ENCODE data around the gene SORCS3.

The SORCS3 gene

GRCh38 chr10:104780946-104781595 lies 140.0 kb downstream of the SORCS3 start:
- DNase-seq = no peak

GRCh38 chr10:104784452-104784851 lies 143.4 kb downstream of the SORCS3 start:
- no peak for DNase-seq

- no peak for DNase-seq
These were observed 150.4 kb downstream of the SORCS3 start for GRCh38 chr10:104791471-104791870.

GRCh38 chr10:104795411-104795810 lies 154.3 kb downstream of the SORCS3 start:
- DNase-seq = no peak

GRCh38 chr10:104796823-104797222 lies 155.7 kb downstream of the SORCS3 start:
- DNase-seq = no peak

GRCh38 chr10:104802941-104803340 lies 161.9 kb downstream of the SORCS3 start:
- DNase-seq = no peak

GRCh38 chr10:104804880-104805279 lies 163.8 kb downstream of the SORCS3 start:
- DNase-seq = no peak

GRCh38 chr10:104806801-104807200 lies 165.7 kb downstream of the SORCS3 start:
- no peak for DNase-seq

GRCh38 chr10:104807581-104808310 lies 166.7 kb downstream of the SORCS3 start:
- no peak for DNase-seq

GRCh38 chr10:104809288-104810090 lies 168.4 kb downstream of the SORCS3 start:
- no peak for DNase-seq

- DNase-seq = no peak
These were observed 170.1 kb downstream of the SORCS3 start for GRCh38 chr10:104811166-104811565.

GRCh38 chr10:104816501-104816900 lies 175.4 kb downstream of the SORCS3 start:
- DNase-seq = no peak

- DNase-seq = no peak
These were observed 178.6 kb downstream of the SORCS3 start for GRCh38 chr10:104819731-104820130.

GRCh38 chr10:104822088-104822487 lies 181.0 kb downstream of the SORCS3 start:
- no peak for DNase-seq

GRCh38 chr10:104824380-104825006 lies 183.4 kb downstream of the SORCS3 start:
- DNase-seq = no peak

GRCh38 chr10:104831272-104831671 lies 190.2 kb downstream of the SORCS3 start:
- no peak for DNase-seq

GRCh38 chr10:104834580-104834979 lies 193.5 kb downstream of the SORCS3 start:
- no peak for DNase-seq

GRCh38 chr10:104835422-104835821 lies 194.3 kb downstream of the SORCS3 start:
- no peak for DNase-seq

- no peak for DNase-seq
These were observed 201.6 kb downstream of the SORCS3 start for GRCh38 chr10:104842704-104843103.

GRCh38 chr10:104844073-104844472 lies 203.0 kb downstream of the SORCS3 start:
- DNase-seq = no peak

- DNase-seq = no peak
These were observed 208.9 kb downstream of the SORCS3 start for GRCh38 chr10:104850023-104850422.

- no peak for DNase-seq
These were observed 227.0 kb downstream of the SORCS3 start for GRCh38 chr10:104867966-104868598.

GRCh38 chr10:104872691-104873090 lies 231.6 kb downstream of the SORCS3 start:
- no peak for DNase-seq

Data from activated CD4-positive, CD25-positive, alpha-beta regulatory T cell treated with anti-CD3 and anti-CD28 coated beads, Interleukin-2, amount 50 U/mL, for 72 hours (primary cell).